ENCODE data around the gene EIPR1. TPM values are rescaled to one million over a fixed set of nuclear protein-coding genes. Genes with fewer than 3 reads are reported as not detected.

Gene EIPR1
- total RNA-seq, 1 donor from 2014 or later: 44.8 TPM

GRCh38 chr2:3269425-3270094 lies 108.1 kb downstream of the EIPR1 start:
- DNase-seq (ENCODE audit: low read depth, low spot score): no peak

DNA sequence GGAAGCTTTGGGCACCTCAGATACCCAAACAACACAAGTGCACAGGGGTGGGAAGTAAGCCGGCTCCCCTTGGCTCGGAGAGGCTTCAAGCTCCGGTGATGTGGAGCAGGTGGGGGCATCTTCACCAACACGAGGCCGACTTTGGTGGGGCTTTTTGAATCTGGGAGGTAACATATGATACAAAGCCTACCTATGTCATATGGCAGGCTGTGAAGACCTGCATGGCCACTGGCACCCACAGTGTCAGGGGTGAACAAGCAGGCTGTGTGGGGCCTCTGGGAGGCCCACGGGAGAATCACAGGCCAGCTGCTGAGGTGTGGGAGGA lies 109.0 kb downstream of the EIPR1 start:
- no peak for DNase-seq (ENCODE audit: low read depth, low spot score)

- no peak for DNase-seq (ENCODE audit: low read depth, low spot score)
Measured at GRCh38 chr2:3267869-3268704, 109.5 kb downstream of the EIPR1 start.

DNA sequence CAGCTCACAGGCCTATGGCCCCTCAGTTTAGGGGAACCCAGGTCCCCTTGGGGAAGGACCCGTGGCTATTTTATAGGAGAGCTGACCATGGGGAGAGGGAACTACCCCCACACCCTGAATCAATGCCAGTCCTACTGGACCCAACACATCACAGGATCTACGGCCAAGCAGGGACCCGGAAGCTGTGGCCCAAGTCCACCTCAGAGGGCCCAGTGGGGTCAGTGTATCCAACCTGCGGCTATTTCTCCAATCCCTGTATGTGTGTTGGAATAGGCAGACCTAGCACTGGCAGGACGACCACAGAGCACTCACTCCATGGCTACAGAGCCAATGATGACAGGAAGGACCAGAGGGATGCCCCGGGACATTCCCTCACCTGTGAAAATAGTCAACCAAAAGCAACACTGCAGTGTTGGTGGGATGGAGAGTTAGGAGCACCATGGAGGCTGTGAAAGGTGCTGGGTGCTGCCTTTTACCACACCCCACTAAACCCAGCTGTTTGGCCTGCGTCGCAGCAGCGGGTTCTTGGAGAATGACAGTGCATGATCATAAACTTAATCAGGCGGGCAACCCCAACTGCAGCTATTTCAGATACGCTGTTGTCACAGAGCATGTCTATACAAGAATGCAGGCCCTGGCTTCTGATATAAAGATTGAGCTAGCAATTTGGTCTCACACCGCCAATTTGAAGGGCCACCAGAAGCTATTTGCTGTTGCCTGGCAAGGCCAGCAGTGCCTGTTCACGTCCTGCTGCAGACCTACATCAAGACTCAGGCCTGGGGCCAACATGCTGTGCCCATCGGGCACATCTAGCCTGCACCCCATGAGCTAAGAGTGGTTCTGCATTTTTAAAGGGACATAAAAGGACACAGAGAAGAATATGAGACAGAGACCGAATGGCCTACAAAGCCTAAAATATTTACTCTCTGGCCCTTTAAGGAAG lies 110.4 kb downstream of the EIPR1 start:
- DNase-seq (ENCODE audit: low read depth, low spot score): no peak

DNA sequence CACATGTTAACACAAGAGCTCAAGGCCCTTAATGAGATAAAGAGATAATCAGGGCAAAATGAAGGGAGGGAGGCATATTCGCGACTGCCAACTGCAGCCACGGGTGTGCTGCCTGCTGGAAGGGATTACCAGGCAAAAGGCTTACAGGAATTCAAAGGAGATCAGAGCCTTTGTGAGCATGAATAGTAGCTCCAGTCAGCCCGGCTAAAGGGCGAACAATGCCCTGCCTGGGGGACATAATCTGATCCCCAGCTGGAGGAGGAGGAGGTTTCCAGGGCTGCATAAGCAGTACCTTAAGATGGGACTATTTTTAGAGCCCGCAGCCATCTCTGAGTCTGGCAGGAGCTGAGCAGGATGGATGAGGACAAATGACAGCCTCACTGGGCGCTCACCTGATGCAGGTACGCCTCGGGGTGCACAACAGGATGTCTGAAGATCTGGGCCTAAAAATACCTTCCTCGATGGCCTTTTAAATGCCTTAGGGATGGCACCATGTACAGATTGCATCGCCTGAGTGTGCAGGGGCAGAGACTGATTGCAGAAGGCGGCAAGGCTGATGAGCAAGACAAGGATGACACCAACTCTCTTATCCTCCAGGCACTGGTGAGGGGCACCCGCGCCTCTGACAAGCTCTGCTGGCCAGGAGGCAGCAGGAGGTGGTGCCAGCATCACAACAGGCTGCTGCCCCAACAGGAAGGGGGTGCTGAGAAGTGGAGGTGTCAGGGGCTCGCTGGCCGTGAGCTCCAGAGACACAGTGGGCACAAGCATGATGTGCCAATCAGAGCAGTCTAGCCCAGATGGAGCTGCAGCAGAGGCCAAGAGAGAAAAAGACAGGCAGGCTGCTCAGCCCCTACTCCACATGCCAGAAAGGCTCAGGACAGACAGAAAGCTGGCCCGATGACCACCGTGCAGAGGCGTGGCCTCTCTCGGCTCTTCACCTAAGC lies 111.4 kb downstream of the EIPR1 start:
- DNase-seq (ENCODE audit: low read depth, low spot score): no peak

DNA sequence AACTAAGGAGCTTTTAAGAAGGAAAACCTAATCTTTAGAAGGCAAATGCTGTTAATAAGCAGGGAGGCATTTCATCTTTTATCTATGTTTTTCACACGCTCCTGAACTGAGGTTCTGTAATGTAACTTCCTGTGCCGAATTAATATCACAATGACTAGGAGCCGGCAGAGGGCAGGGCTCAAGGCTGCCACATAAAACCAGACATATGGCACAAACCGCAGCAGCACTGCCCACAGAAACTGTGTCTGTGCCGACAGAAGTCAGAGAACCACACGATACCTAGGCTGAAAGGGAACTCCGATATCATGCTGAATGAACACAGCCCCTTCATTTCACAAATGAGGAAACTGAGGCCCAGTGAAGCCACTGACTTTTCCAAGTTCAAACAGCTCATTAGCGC lies 112.1 kb downstream of the EIPR1 start:
- no peak for DNase-seq (ENCODE audit: low read depth, low spot score)

DNA sequence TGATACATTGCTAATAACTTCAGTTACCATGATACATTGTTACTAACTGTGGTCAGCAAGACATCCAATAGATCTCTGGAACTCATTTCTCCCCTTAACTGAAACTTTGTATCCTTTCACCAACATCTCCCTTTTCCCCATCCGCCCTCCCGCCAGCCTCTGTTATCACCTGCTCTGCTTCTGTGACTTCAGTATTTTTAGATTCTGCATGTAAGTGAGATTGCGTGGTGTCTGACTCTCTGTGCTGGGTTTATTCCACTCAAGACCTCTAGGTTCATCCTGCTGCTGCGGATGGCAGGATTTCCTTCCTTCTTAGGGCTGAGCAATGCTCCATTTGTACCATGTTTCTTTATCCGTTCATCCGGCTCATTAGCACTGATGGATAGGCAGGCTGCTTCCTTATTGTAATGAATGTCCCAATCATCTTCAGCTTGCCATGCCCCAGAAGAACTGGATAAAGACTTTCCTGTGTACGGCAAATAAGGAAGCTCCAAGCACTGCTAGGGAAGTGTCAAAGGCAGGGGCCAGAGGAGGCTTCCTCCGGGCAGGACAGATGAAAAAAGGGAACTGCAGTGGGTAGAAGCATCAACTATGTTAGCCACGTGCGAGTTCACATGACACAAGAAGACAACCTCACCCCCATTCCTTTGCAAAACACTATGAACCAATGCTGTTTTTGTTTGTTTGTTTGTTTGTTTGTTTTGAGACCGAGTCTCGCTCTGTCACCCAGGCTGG lies 113.4 kb downstream of the EIPR1 start:
- no peak for DNase-seq (ENCODE audit: low read depth, low spot score)

GRCh38 chr2:3263487-3263886 lies 114.1 kb downstream of the EIPR1 start:
- DNase-seq (ENCODE audit: low read depth, low spot score): no peak

- DNase-seq (ENCODE audit: low read depth, low spot score): no peak
Measured at GRCh38 chr2:3262437-3263388, 114.9 kb downstream of the EIPR1 start.

DNA sequence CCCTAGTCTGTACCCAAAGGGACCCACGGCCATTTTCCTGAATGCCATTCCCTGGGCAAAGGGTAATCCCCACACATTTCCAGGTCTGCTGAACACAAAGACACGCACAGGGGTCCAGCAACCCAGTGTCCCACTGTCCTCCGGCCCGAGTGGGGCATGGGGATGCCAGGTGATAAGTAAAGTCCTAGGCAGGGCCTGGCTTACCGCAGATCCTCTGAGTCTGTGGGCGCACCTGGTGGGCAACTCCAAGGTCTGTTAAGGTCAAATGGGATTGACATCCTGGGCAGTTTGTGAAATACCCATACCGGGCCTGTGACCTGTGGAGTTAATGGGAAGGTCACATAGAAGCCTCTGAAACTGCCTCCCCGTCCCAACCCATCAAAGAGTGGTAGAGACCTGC lies 116.1 kb downstream of the EIPR1 start:
- DNase-seq (ENCODE audit: low read depth, low spot score): no peak

- DNase-seq (ENCODE audit: low read depth, low spot score): no peak
Measured at GRCh38 chr2:3260959-3261358, 116.7 kb downstream of the EIPR1 start.

GRCh38 chr2:3257826-3258225 lies 119.8 kb downstream of the EIPR1 start:
- DNase-seq (ENCODE audit: low read depth, low spot score): no peak

DNA sequence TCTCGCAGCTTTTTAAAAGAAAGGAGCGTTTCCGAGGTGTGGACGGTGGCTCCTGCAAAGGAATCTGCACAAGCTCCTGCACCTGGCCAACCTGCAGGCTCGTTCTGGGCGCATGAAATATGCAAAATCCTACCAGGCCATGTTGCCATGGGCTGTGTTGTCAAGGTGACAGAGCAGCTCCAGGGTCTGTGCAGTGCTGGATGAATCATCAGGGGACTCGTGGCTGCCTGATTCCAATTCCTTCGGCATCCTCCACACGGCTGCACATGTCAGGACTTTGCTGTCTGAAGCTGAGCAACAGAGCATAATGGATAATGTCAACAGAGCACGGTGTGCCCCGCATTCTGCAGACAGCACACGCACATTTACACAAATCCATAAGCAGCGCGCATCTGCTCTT lies 120.5 kb downstream of the EIPR1 start:
- DNase-seq (ENCODE audit: low read depth, low spot score): no peak

- DNase-seq (ENCODE audit: low read depth, low spot score): no peak
Measured at GRCh38 chr2:3256605-3257004, 121.0 kb downstream of the EIPR1 start.

DNA sequence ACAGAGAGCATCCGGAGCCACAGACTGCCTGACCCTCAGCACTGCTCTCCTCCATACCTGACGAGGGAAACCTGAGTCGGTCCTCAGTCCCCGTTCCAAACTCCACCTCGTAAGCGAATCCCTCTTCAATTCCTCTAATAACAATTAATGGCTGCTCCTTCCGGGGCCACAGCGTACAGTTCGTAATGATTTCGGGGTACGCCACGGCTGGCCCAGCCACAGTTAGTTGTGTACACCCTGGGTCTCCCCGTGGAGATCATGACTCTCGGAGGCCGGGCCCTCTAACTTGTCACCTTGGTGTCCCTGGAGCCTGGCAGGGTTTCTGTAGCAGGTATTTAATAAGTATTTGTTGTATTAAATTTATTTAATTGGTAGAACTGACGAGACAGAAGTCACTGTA lies 121.5 kb downstream of the EIPR1 start:
- no peak for DNase-seq (ENCODE audit: low read depth, low spot score)

DNA sequence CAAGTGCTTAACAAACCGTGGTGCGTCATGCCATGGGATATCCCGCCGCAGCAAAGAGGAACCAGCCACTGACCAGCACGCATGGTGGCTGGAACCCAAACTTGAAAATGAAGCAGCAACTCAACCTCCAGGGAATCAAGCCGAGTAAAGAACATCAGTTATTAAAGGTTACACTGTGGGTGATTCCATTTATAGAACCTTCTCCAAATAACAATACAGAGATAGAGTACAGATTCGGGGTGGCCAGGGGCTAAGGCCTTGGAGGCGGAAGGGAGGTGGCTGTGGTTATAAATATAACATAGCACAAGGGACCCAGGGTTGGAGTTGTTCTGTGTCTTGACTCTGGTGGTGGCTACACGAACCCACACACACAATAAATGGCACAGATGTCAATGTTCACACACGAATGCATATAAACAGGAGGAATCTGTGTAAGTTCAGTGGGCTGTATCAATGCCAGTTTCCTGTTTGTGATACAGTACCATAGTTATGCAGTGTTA lies 123.1 kb downstream of the EIPR1 start:
- DNase-seq (ENCODE audit: low read depth, low spot score): no peak

GRCh38 chr2:3253913-3254441 lies 123.6 kb downstream of the EIPR1 start:
- DNase-seq (ENCODE audit: low read depth, low spot score): no peak

DNA sequence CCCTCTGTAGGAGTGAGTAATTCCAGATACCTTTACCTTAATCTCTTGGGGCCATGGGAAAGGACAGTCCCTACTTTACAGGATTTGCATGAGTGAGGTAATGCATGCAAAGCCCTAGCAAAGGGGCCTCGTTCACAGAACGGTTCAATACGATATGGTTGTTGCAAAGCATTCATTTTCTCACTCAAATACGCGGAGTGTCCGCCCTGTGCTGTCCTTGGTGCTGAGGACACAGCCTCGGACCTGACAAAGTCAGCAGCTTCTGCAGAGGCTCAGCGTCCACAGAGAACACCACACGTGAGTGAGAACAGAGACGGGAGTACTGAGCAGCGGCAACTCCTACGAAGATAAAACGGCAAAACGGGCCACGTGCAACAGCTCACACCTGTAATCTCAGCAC lies 125.7 kb downstream of the EIPR1 start:
- no peak for DNase-seq (ENCODE audit: low read depth, low spot score)

Measured in pulmonary artery endothelial cell (primary cell).